ENCODE data around the gene AK4. TPM values are rescaled to one million over a fixed set of nuclear protein-coding genes. Genes with fewer than 3 reads are reported as not detected.
"Not testable (repeated sequence)": the region's sequence is repeated elsewhere in the genome, so short reads cannot be mapped to it uniquely, and the experiment has no call there.

The AK4 gene
- total RNA-seq, 1 donor from 2014 or later: 52.9 TPM

DNA sequence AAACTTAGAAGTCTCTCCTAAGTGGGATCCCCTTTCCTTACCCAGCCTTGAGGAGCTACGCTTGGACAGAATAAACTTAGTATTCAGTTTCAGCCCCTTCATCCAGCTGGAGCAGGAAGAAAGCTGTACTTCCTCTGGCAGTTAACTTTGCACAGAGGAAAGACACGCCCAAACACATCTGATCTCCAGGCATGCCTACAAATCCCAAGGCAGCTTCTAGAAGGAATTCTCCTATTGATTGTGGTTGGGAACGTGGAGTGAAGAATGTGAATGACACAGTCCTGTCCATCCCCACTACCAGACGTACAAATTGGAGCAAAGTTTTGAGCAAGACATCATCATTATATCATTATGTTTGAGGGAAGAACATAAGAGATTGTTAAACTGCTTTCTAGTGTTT is 6.6 kb upstream of the AK4 start:
- Histone ChIP-seq H3K27me3 (ENCODE audit: control insufficient read depth, insufficient read depth, low read length) (no peaks in the 10 kb centered on the region), H3K4me3 (ENCODE audit: low read depth, low read length) (no peak overlapping the region), H3K36me3 (ENCODE audit: control insufficient read depth, insufficient read depth, low read length) (no peaks in the 10 kb centered on the region)
- TF ChIP-seq CTCF (IDR thresholded peaks at IDR 0.05; ENCODE audit: insufficient read depth, low read length, severe bottlenecking): no peak
- DNase-seq (ENCODE audit: low read depth): peak; percentile 85
- peak; percentile 66 for FAIRE-seq

DNA sequence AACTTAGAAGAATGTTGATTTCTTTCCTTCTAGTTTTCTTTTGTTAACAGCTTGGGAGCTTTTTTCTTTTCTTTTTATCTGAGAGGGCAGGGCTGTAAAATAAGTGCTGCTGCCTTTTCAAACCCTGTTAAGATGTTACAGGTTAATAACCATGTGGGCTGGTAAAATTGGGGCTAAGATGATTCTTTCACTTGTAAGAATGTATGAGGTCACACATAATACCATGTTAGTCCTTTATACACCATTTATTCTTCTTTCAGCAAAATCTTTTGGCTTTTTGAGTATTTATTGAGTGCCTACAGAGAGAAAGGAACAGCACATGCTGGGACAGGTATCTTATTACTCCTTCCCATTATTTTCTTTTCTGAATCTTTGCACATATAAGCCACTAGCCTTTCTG is 6.1 kb upstream of the AK4 start:
- Histone ChIP-seq H3K36me3 (ENCODE audit: control insufficient read depth, insufficient read depth, low read length) (no peaks in the 10 kb centered on the region), H3K27me3 (ENCODE audit: control insufficient read depth, insufficient read depth, low read length) (no peaks in the 10 kb centered on the region), H3K4me3 (ENCODE audit: low read depth, low read length) (no peak overlapping the region)
- DNase-seq (ENCODE audit: low read depth): no peak
- no peak for FAIRE-seq
- TF ChIP-seq CTCF (IDR thresholded peaks at IDR 0.05; ENCODE audit: insufficient read depth, low read length, severe bottlenecking): no peak

GRCh38 chr1:65143112-65143658 is 4.8 kb upstream of the AK4 start:
- H3K27me3 ChIP-seq (ENCODE audit: control insufficient read depth, insufficient read depth, low read length); H3K36me3 ChIP-seq (ENCODE audit: control insufficient read depth, insufficient read depth, low read length); FAIRE-seq; DNase-seq (ENCODE audit: low read depth); H3K4me3 ChIP-seq (ENCODE audit: low read depth, low read length): not testable (repeated sequence)

GRCh38 chr1:65146908-65147423 is 1.0 kb upstream of the AK4 start:
- TF ChIP-seq CTCF (IDR thresholded peaks at IDR 0.05; ENCODE audit: insufficient read depth, low read length, severe bottlenecking): no peak
- peak; percentile 28 for DNase-seq (ENCODE audit: low read depth)
- Histone ChIP-seq H3K27me3 (ENCODE audit: control insufficient read depth, insufficient read depth, low read length) (no peaks in the 10 kb centered on the region), H3K36me3 (ENCODE audit: control insufficient read depth, insufficient read depth, low read length) (no peaks in the 10 kb centered on the region), H3K4me3 (ENCODE audit: low read depth, low read length) (peak overlapping the region; percentile 84)
- FAIRE-seq: peak; percentile 93

DNA sequence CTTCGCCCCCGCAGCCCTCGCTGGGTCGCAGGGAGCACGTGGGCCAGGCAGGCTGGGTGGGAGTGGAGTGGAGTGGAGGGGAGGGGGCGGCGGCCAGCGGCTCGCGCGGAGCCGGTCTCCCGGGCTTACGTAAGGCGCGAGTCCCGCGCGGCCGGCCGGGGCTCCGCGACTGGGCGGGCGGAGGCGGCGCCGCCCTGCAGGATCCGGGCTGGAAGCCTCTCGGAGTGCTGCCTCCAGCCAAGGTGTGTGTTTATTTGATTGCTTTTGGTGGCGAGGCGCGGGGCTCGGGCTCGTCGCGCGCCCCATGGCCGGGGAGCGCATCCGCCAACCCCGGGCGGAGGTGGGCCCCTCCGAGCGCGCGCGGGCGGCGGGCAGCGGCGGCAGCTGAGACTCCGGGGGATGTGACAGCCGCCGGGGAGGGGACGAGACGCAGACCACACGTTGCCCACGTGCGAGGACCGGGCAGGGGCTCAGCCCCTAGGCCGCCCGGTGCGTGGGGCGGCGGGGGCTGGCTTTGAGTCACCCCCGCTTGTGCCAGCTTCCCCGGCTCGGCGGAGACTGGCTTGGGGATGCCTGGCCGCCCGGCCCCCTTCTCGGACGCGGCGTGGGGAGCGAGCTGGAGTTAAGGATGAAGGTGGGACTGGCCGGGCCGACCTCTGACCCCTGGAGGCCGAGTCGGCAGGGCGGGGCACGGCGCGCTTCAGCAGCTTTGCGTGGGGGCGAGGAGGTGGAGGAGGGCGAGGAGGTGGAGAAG is 402 bp upstream of the AK4 start:
- peak overlapping the region; percentile 84 for H3K4me3 ChIP-seq (ENCODE audit: low read depth, low read length)
- no peak for TF ChIP-seq CTCF (IDR thresholded peaks at IDR 0.05; ENCODE audit: insufficient read depth, low read length, severe bottlenecking)
- no peaks in the 10 kb centered on the region for H3K36me3 ChIP-seq (ENCODE audit: control insufficient read depth, insufficient read depth, low read length)
- DNase-seq (ENCODE audit: low read depth) (peak; percentile 42), FAIRE-seq (no peak)
- no peaks in the 10 kb centered on the region for H3K27me3 ChIP-seq (ENCODE audit: control insufficient read depth, insufficient read depth, low read length)

DNA sequence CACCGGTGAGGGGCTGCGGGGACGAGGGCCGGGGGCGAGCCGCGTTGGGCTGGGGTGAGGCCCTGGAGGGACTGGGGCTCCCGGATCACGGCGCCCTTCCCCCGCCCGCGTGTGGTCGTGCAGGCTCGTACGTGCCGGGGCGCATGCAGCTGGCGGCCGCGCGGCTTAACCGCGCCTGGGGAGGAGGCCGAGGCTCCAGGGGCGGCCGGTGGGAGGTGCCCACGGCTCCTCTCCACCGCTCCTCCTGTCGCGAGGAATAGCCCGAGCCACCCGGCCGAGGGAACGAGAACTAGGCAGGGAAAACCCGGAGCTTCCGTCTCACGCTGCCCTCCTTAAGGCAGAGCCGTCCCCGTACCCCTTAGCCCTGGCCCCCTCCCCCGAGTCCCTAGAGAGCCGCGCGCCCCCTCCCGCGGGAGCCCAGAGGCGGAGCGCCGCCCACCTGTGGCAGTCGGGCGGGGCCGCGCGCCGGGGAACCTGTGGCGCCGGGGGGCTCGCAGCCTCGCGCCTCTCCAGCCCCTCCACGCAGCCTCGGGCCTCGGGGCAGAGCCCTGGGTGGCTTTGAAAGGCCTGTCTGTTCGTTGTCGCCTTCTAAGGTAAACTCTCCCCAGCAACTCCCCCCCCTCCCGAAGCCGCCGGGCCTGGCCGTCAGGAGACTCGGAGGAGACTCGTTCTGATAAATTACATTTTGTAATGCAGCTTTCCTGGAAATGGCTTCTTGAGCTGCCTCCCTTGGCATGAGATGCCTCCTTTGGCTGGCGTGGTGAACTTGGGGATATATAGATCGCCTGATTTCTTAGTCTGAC is 746 bp downstream of the AK4 start:
- Histone ChIP-seq H3K27me3 (ENCODE audit: control insufficient read depth, insufficient read depth, low read length) (no peaks in the 10 kb centered on the region), H3K4me3 (ENCODE audit: low read depth, low read length) (peak overlapping the region; percentile 84), H3K36me3 (ENCODE audit: control insufficient read depth, insufficient read depth, low read length) (no peaks in the 10 kb centered on the region)
- TF ChIP-seq CTCF (IDR thresholded peaks at IDR 0.05; ENCODE audit: insufficient read depth, low read length, severe bottlenecking): no peak
- FAIRE-seq: no peak
- DNase-seq (ENCODE audit: low read depth): no peak

Measured in bronchial epithelial cell (primary cell).